Posterior vena cava (tissue), 2 donors: ENCODE data around the gene MUC20. TPM values are rescaled to one million over a fixed set of nuclear protein-coding genes. Genes with fewer than 3 reads are reported as not detected.
"Not testable (repeated sequence)": the region's sequence is repeated elsewhere in the genome, so short reads cannot be mapped to it uniquely, and the experiment has no call there.

Experiments
- DNase-seq: peaks from one replicate; pipeline ENCODE4 v3.0.0-alpha.2; 2020; ENCODE audit warnings: low spot score
- intact Hi-C, 2 donors: fragments of 100-400 bp; cut with DNase I; formaldehyde crosslinking; loops; one replicate each; pipeline versions ENCODE4 v1.14.1 to v1.14.2; 2022 to 2023
- long read RNA-seq, 2 donors: library from polyadenylated mRNA; unstranded; transcript quantifications; one replicate each; pipeline ENCODE4 v2.0.0, GENCODE V29; 2020 to 2021
- total RNA-seq, 2 donors: library from RNA; stranded (reverse); fragmentation: NEBNext Ultra II Directional; extraction: Animal tissue kit (Norgen Biotek cat#: 25700); gene quantifications; one replicate each; pipeline ENCODE4 v1.2.1, GENCODE V29; 2021
- donor health status: DM: yes; HTN: yes; CAD: no.
- donor health status: DM: yes; HTN: yes; CAD: no.

The MUC20 gene
- 1 to 10 TPM; 3.8 to 9.4 TPM for total RNA-seq
- long read RNA-seq, donor 1, partial matches to known transcripts, result 0 of 1 reads
- long read RNA-seq, donor 1, other reads (novel, unspliced or antisense), result 0 of 1 reads
- long read RNA-seq, donor 2, result 0 reads

- DNase-seq, intact Hi-C loops: not testable (repeated sequence)
Observed at GRCh38 chr3:195720831-195721506, at the start of gene MUC20. Gene MUC20 (plus strand): TSS chr3:195720978. CDS start chr3:195721008, 30 bp downstream.

DNA sequence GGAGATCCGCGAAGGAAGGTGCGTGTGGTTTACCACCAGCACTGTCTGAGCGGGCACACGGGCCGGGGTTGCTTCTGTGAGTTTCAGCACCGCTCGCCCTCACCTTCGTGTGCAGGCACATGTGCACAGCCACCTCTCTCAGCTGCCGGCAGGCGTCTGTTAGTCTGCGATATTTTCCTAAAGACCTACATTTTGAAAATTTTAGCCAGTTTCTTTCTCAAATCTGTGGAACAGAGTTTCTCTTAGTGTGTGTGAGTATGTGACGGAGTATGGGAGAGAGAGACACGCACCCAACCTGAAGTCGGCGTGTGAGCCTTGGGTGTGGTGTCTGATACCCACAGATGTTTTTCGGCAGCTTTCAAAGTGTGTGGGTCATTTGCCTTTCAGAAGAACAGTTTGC, 49.5 kb upstream of the MUC20 start:
- DNase-seq, result peak; percentile 76
- intact Hi-C loops, result not testable (repeated sequence)

GRCh38 chr3:195673711-195674110, 47.1 kb upstream of the MUC20 start:
- DNase-seq, intact Hi-C loops: not testable (repeated sequence)

DNA sequence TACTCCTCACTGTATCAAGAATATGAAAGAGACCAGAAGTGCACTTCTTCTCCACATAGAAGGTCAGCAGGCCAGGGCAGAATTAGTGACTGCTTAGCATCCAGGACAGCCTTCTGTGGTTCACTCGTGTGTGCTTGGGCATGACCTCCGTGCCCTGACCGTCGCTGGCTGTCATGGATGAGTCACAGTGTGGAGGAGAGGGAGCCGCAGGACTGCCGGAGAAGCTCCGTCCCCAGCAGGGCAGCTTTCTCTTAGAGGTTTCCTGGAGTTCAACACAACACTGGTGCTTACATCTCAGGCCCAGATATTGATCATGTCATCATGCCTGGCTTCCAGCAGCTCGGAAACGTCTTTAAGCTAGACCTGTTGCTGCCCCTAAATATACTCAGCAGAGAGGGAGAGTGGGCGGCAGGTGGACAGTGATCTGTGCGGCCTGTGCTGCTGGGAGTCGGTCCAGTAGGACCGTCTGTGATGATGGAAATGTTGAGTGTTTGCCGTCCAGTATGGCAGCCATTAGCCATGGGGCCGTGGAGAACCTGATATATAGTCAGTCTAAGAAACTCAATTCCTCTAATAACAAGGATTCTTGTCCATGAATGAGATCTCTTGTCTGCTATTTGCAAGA, 42.3 kb upstream of the MUC20 start:
- peak; percentile 57 for DNase-seq
- intact Hi-C loops, result not testable (repeated sequence)

DNA sequence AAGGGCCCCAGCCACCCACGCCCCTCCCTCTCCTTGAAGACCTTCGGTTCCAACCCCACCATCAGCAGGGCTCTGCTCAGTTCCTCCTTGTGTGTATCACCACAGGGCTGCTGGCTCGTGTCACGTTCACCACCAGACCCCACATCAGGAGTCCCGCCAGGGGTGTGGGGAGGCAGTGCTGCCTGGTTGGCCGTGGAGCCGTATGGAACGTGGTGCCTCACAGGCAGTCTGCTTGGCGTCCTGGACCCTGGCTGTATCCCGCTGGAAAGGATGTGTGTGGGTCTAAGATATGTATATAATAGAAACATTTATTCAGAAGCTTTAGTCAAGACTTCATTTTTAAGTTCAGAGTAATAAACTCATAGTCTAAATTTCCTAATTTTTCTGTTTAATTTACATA, 40.1 kb upstream of the MUC20 start:
- peak; percentile 53 for DNase-seq
- intact Hi-C loops, result not testable (repeated sequence)

GRCh38 chr3:195681458-195682103, 39.2 kb upstream of the MUC20 start:
- DNase-seq, intact Hi-C loops: not testable (repeated sequence)

GRCh38 chr3:195682104-195682742, 38.6 kb upstream of the MUC20 start:
- DNase-seq, intact Hi-C loops: not testable (repeated sequence)

GRCh38 chr3:195683722-195684526, 36.9 kb upstream of the MUC20 start:
- DNase-seq, result peak; percentile 78
- intact Hi-C loops, result not testable (repeated sequence)

DNA sequence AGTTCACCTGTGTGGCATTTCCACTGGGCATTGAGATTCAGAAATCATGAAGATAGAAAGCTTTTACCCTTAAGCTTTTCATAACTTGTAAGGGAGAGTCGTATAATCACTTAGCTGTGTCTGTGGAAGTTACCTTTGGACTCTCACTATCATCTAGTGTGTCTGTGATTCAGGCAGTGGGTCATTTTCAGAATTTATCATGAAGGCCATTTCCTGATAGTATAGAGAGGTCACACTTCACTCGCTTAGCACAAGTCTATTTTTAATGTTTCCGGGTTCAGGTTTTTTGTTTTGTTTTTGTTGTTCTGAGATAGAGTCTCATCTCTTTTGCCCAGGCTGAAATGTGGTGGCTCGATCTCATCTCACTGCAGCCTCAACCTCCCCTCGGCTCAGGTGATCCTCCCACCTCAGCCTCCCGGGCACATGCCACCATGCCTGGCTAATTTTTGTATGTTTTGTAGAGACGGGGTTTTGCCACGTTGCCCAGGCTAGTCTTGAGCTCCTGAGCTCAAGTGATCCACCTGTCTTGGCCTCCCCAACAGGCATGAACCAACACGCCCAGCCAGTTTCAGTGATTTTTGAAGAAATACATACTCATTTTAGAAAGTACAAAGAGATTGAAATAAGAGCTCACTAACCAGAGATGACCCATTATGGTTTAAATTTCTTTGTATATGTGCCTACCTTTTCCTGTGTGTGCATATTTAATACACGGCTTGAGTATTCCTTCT, 36.1 kb upstream of the MUC20 start:
- intact Hi-C loops, result not testable (repeated sequence)

DNA sequence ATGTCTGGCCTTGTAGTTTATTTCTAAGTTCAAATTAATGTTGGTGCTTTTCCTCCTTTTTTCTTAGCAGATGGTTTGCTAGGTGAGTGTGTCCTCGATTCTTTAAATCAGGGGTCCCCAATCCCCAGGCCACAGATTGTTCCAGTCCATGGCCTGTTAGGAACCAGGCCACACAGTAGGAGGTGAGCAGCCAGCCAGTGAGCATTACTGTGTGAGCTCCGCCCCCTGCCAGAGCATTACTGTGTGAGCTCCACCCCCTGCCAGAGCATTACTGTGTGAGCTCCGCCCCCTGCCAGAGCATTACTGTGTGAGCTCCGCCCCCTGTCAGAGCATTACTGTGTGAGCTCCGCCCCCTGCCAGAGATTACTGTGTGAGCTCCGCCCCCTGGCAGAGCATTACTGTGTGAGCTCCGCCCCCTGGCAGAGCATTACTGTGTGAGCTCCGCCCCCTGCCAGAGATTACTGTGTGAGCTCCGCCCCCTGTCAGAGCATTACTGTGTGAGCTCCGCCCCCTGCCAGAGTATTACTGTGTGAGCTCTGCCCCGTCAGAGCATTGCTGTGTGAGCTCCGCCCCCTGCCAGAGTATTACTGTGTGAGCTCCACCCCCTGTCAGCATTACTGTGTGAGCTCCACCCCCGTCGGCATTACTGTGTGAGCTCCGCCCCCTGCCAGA, 34.1 kb upstream of the MUC20 start:
- intact Hi-C loops, result not testable (repeated sequence)
- DNase-seq, result peak; percentile 71

More for the DNA sequence above, 36.1 kb upstream of the MUC20 start:
- not testable (repeated sequence) for DNase-seq

DNA sequence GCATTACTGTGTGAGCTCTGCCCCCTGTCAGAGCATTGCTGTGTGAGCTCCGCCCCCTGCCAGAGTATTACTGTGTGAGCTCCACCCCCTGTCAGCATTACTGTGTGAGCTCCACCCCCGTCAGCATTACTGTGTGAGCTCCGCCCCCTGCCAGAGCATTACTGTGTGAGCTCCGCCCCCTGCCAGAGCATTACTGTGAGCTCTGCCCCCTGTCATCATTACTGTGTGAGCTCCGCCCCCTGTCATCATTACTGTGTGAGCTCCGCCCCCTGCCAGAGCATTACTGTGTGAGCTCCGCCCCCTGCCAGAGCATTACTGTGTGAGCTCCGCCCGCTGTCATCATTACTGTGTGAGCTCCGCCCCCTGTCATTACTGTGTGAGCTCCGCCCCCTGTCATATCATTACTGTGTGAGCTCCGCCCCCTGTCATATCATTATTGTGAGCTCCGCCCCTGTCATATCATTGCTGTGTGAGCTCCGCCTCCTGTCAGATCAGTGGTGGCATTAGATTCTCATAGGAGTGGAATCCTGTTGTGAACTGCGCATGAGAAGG, 33.5 kb upstream of the MUC20 start:
- DNase-seq, result peak; percentile 65
- intact Hi-C loops, result not testable (repeated sequence)

GRCh38 chr3:195688471-195689183, 32.2 kb upstream of the MUC20 start:
- DNase-seq, intact Hi-C loops: not testable (repeated sequence)

GRCh38 chr3:195689184-195690070, 31.4 kb upstream of the MUC20 start:
- DNase-seq, result peak; percentile 80
- intact Hi-C loops, result not testable (repeated sequence)

- peak; percentile 18 for DNase-seq
Observed at GRCh38 chr3:195690951-195691350, 29.8 kb upstream of the MUC20 start.

GRCh38 chr3:195691596-195692353, 29.0 kb upstream of the MUC20 start:
- intact Hi-C loops, result not testable (repeated sequence)
- DNase-seq, result peak; percentile 35

More at GRCh38 chr3:195690951-195691350, 29.8 kb upstream of the MUC20 start:
- intact Hi-C loops, result no loop called here
